ENCODE data around the gene TAS1R2.

The TAS1R2 gene

GRCh38 chr1:18829671-18830070, 29.8 kb downstream of the TAS1R2 start:
- in situ Hi-C loops (cut with HindIII; ENCODE audit: low sequenced_read_pairs), result loop anchor here (10.0 kb wide), 1 partner anchor 245 kb away; no protein-coding TSS in a partner anchor

GRCh38 chr1:18828224-18828623, 31.2 kb downstream of the TAS1R2 start:
- in situ Hi-C loops (cut with HindIII; ENCODE audit: low sequenced_read_pairs), result no loop called here

- in situ Hi-C loops (cut with HindIII; ENCODE audit: low sequenced_read_pairs), result no loop called here
These were observed 36.0 kb downstream of the TAS1R2 start for GRCh38 chr1:18823438-18823837.

- in situ Hi-C loops (cut with HindIII; ENCODE audit: low sequenced_read_pairs), result no loop called here
These were observed 38.4 kb downstream of the TAS1R2 start for GRCh38 chr1:18820791-18821641.

GRCh38 chr1:18819986-18820790, 39.3 kb downstream of the TAS1R2 start:
- in situ Hi-C loops (cut with HindIII; ENCODE audit: low sequenced_read_pairs), result no loop called here

- in situ Hi-C loops (cut with HindIII; ENCODE audit: low sequenced_read_pairs), result no loop called here
These were observed 40.3 kb downstream of the TAS1R2 start for GRCh38 chr1:18819203-18819602.

GRCh38 chr1:18817795-18818435, 41.5 kb downstream of the TAS1R2 start:
- in situ Hi-C loops (cut with HindIII; ENCODE audit: low sequenced_read_pairs), result no loop called here

GRCh38 chr1:18817316-18817715, 42.1 kb downstream of the TAS1R2 start:
- in situ Hi-C loops (cut with HindIII; ENCODE audit: low sequenced_read_pairs), result no loop called here

GRCh38 chr1:18816808-18817207, 42.7 kb downstream of the TAS1R2 start:
- in situ Hi-C loops (cut with HindIII; ENCODE audit: low sequenced_read_pairs), result no loop called here

- in situ Hi-C loops (cut with HindIII; ENCODE audit: low sequenced_read_pairs), result loop anchor here (5.0 kb wide), 1 partner anchor 108 kb away; no protein-coding TSS in a partner anchor
These were observed 44.5 kb downstream of the TAS1R2 start for GRCh38 chr1:18814874-18815531.

- in situ Hi-C loops (cut with HindIII; ENCODE audit: low sequenced_read_pairs), result loop anchor here (5.0 kb wide), 1 partner anchor 107 kb away; no protein-coding TSS in a partner anchor
These were observed 45.0 kb downstream of the TAS1R2 start for GRCh38 chr1:18814425-18814824.

- in situ Hi-C loops (cut with HindIII; ENCODE audit: low sequenced_read_pairs), result loop anchor here (5.0 kb wide), 1 partner anchor 105 kb away; no protein-coding TSS in a partner anchor
These were observed 47.0 kb downstream of the TAS1R2 start for GRCh38 chr1:18812453-18812939.

- in situ Hi-C loops (cut with HindIII; ENCODE audit: low sequenced_read_pairs), result loop anchor here (5.0 kb wide), 1 partner anchor 105 kb away; no protein-coding TSS in a partner anchor
These were observed 47.6 kb downstream of the TAS1R2 start for GRCh38 chr1:18811733-18812452.

GRCh38 chr1:18809953-18810899, 49.2 kb downstream of the TAS1R2 start:
- in situ Hi-C loops (cut with HindIII; ENCODE audit: low sequenced_read_pairs), result loop anchor here (5.0 kb wide), 1 partner anchor 103 kb away; no protein-coding TSS in a partner anchor

- in situ Hi-C loops (cut with HindIII; ENCODE audit: low sequenced_read_pairs), result no loop called here
These were observed 50.9 kb downstream of the TAS1R2 start for GRCh38 chr1:18808550-18808949.

GRCh38 chr1:18807334-18808063, 52.0 kb downstream of the TAS1R2 start:
- in situ Hi-C loops (cut with HindIII; ENCODE audit: low sequenced_read_pairs), result no loop called here

GRCh38 chr1:18805925-18806849, 53.3 kb downstream of the TAS1R2 start:
- in situ Hi-C loops (cut with HindIII; ENCODE audit: low sequenced_read_pairs), result no loop called here
